Endothelial cell of umbilical vein (primary cell): ENCODE results near the gene ATP6V0C. TPM values are rescaled to one million over a fixed set of nuclear protein-coding genes. Genes with fewer than 3 reads are reported as not detected.

ENCODE experiments used
- BruUV-seq: library from RNA; stranded (reverse); fragments of 400-500 nt; replicated peaks from 2 replicates; lab custom pipeline; 2021; lab: Mats Ljungman, UMichigan
- CTCF ChIA-PET: fragments of 300-600, 350-600 bp; sonication (Branson Sonifier 250); formaldehyde crosslinking; loops from one replicate; lab custom pipeline; 2021; ENCODE audit warnings: antibody characterized with exemption, inconsistent platforms; lab: Charles Lee
- POLR2A ChIA-PET: fragments of 300-600, 350-600 bp; sonication (Branson Sonifier 250); formaldehyde crosslinking; loops from one replicate; lab custom pipeline; 2021; ENCODE audit warnings: antibody characterized with exemption, inconsistent platforms; lab: Charles Lee
- DNase-seq: peaks from one replicate; pipeline ENCODE4 v3.0.0-alpha.2; 2011; ENCODE audit warnings: low read depth, low spot score
- FAIRE-seq: peaks from 2 replicates; lab custom pipeline; 2011; peaks lifted over from hg19 to GRCh38; lab: Jason Lieb, UNC
- H2AFZ ChIP-seq: 2 replicates; pipeline ENCODE4 v1.6.0; 2012; ENCODE audit warnings: low read depth, low read length, control low read depth, inconsistent platforms
- H3K27ac ChIP-seq: 2 replicates; pipeline ENCODE4 v1.5.1; 2011; ENCODE audit warnings: low read depth, mild to moderate bottlenecking, control low read depth, low read length, moderate library complexity; ENCODE audit not compliant: insufficient read depth
- H3K27me3 ChIP-seq, 2 experiments: 2 replicates each; pipeline versions ENCODE4 v1.6.0 to v1.6.1; 2011; ENCODE audit warnings: low read length in 2 of 2, mixed read lengths in 1 of 2; ENCODE audit not compliant: control insufficient read depth in 2 of 2, insufficient read depth in 2 of 2
- H3K36me3 ChIP-seq, 2 experiments: 2 replicates in 1 of 2; 3 replicates in 1 of 2; pipeline ENCODE4 v1.5.1; 2011; ENCODE audit warnings: low read length in 2 of 2, mild to moderate bottlenecking in 1 of 2, moderate library complexity in 1 of 2; ENCODE audit not compliant: control insufficient read depth in 2 of 2, insufficient read depth in 2 of 2; ENCODE audit errors: extremely low read depth in 1 of 2
- H3K4me1 ChIP-seq: 3 replicates; pipeline ENCODE4 v1.5.1; 2011; ENCODE audit warnings: mild to moderate bottlenecking, low read length; ENCODE audit not compliant: control insufficient read depth, insufficient read depth; ENCODE audit errors: extremely low read depth
- H3K4me2 ChIP-seq: 2 replicates; pipeline ENCODE4 v1.6.1; 2011; ENCODE audit warnings: low read length, control low read depth, mixed read lengths; ENCODE audit not compliant: insufficient read depth
- H3K4me3 ChIP-seq, 3 experiments: fragments of 200-600 bp in 1 of 3; sonication (generic), shearing (Covaris generic) in 1 of 3; replicated peaks in 1 of 3; 2 replicates each; pipeline ENCODE4 v1.5.1; 2011 to 2016; ENCODE audit warnings: control low read depth in 3 of 3, low read length in 3 of 3, mild to moderate bottlenecking in 2 of 3, inconsistent platforms in 1 of 3, low read depth in 1 of 3, moderate library complexity in 1 of 3; ENCODE audit not compliant: insufficient read depth in 1 of 3
- H3K79me2 ChIP-seq: 2 replicates; pipeline ENCODE4 v1.6.0; 2012; ENCODE audit warnings: low read length, inconsistent platforms; ENCODE audit not compliant: control insufficient read depth, insufficient read depth
- H3K9ac ChIP-seq: replicated peaks from 2 replicates; pipeline ENCODE3; 2011; ENCODE audit warnings: low read length, control low read depth; ENCODE audit not compliant: insufficient read depth; ENCODE audit errors: extremely low read depth
- H3K9me1 ChIP-seq: replicated peaks from 3 replicates; pipeline ENCODE4 v1.6.0; 2011; ENCODE audit warnings: mild to moderate bottlenecking, low read length; ENCODE audit not compliant: control insufficient read depth, insufficient read depth; ENCODE audit errors: extremely low read depth
- H3K9me3 ChIP-seq: replicated peaks from 2 replicates; pipeline ENCODE4 v1.5.1; 2012; ENCODE audit warnings: low read length, inconsistent platforms; ENCODE audit not compliant: control insufficient read depth, insufficient read depth
- H4K20me1 ChIP-seq: replicated peaks from 2 replicates; pipeline ENCODE3; 2011; ENCODE audit warnings: mild to moderate bottlenecking, low read length; ENCODE audit not compliant: control insufficient read depth, insufficient read depth; ENCODE audit errors: extremely low read depth
- EZH2 ChIP-seq: IDR thresholded peaks from 2 replicates; pipeline ENCODE4 v1.6.1; 2012; ENCODE audit warnings: borderline replicate concordance, low read depth, mild to moderate bottlenecking, moderate library complexity, low read length, inconsistent platforms; ENCODE audit not compliant: severe bottlenecking
- FOS ChIP-seq: IDR thresholded peaks from 2 replicates; pipeline ENCODE4 v1.6.1; 2011; ENCODE audit warnings: mild to moderate bottlenecking, low read length, moderate library complexity, borderline replicate concordance; ENCODE audit not compliant: insufficient read depth
- GATA2 ChIP-seq: IDR thresholded peaks from 2 replicates; pipeline ENCODE4 v1.7.0; 2011; ENCODE audit warnings: low read depth, mild to moderate bottlenecking, moderate library complexity, mixed read lengths, low read length; ENCODE audit not compliant: insufficient read length, insufficient read depth
- JUN ChIP-seq: IDR thresholded peaks from 2 replicates; pipeline ENCODE4 v1.6.1; 2011; ENCODE audit warnings: borderline replicate concordance, low read depth; ENCODE audit not compliant: insufficient read length, insufficient read depth
- MAX ChIP-seq: IDR thresholded peaks from 2 replicates; pipeline ENCODE4 v1.6.1; 2011; ENCODE audit not compliant: insufficient read depth, insufficient read length
- MYC ChIP-seq: IDR thresholded peaks from one replicate; pipeline ENCODE4 v1.6.1; 2011; ENCODE audit warnings: mild to moderate bottlenecking, low read depth, low read length
- POLR2A ChIP-seq: IDR thresholded peaks from 2 replicates; pipeline ENCODE4 v1.6.1; 2012; ENCODE audit warnings: low read depth, mild to moderate bottlenecking, control low read depth, low read length
- POLR2AphosphoS5 ChIP-seq: IDR thresholded peaks from 2 replicates; pipeline ENCODE4 v1.6.1; 2012; ENCODE audit warnings: low read depth, mild to moderate bottlenecking, control low read depth, low read length, moderate library complexity; ENCODE audit not compliant: insufficient read depth
- dilution Hi-C: fragments of 300-500 bp; cut with MboI; formaldehyde crosslinking; loops from one replicate; pipeline ENCODE4 v1.15.0; 2019; ENCODE audit warnings: low sequenced_read_pairs; ENCODE audit not compliant: extremely low pct_ligation_motif_present
- intact Hi-C: fragments of 100-400 bp; cut with micrococcal nuclease; formaldehyde crosslinking; loops from one replicate; pipeline ENCODE4 v1.10.0; 2022
- polyA plus RNA-seq, 4 experiments: library from polyadenylated mRNA; depleted of rRNA in 3 of 4; stranded (reverse) in 3 of 4; unstranded in 1 of 4; fragments of >200 nt; gene quantifications; 2 replicates each; pipeline versions ENCODE4 v1.2.1 to v1.2.3, GENCODE V29; 2011 to 2012; ENCODE audit warnings: missing spikeins in 1 of 4
- total RNA-seq: library from RNA; stranded (reverse); gene quantifications from 2 replicates; pipeline ENCODE4 v1.2.3, GENCODE V29; 2021
- TF ChIP-seq, protein P1 (sequence below), 2 donors: IDR thresholded peaks; 1 replicate in 1 of 2; 2 replicates in 1 of 2; pipeline ENCODE4 v1.5.1; 2011; ENCODE audit warnings: low read length in 2 of 2, mild to moderate bottlenecking in 2 of 2, moderate library complexity in 2 of 2, control low read depth in 1 of 2, inconsistent platforms in 1 of 2, low read depth in 1 of 2; ENCODE audit not compliant: insufficient read depth in 1 of 2; ENCODE audit errors: extremely low read depth in 1 of 2

ATP6V0C gene
- total and polyA plus RNA-seq, 2 donors (not counting 3 experiments of a cell fraction or from before 2014, with no cell fraction given): 146 to 194 TPM

GRCh38 chr16:2508722-2509400 is 4.9 kb upstream of the ATP6V0C start:
- FAIRE-seq (no peak), DNase-seq (no peak)
- Histone ChIP-seq H3K79me2 (peaks cover under 1% of the 10 kb centered on the region), H3K4me2 (no peak overlapping the region), H3K9me1 (no peaks in the 10 kb centered on the region), H4K20me1 (no peaks in the 10 kb centered on the region), H3K4me1 (no peaks in the 10 kb centered on the region), H2AFZ (no peak overlapping the region), H3K27ac (no peak overlapping the region), H3K4me3 (no peak overlapping the region), H3K27me3 (no peaks in the 10 kb centered on the region), H3K36me3 (no peaks in the 10 kb centered on the region), H3K9ac (no peak overlapping the region), H3K9me3 (no peaks in the 10 kb centered on the region)
- intact Hi-C loops (no loop called here), dilution Hi-C loops (no loop called here)
- CTCF ChIA-PET: no interaction called here
- no TSS peak for BruUV-seq
- POLR2A ChIA-PET: no interaction called here
- TF ChIP-seq GATA2 (no peak), FOS (no peak), MYC (no peak), MAX (no peak), EZH2 (no peak), JUN (no peak), POLR2AphosphoS5 (no peak), POLR2A (no peak)
- TF ChIP-seq, protein P1, sequence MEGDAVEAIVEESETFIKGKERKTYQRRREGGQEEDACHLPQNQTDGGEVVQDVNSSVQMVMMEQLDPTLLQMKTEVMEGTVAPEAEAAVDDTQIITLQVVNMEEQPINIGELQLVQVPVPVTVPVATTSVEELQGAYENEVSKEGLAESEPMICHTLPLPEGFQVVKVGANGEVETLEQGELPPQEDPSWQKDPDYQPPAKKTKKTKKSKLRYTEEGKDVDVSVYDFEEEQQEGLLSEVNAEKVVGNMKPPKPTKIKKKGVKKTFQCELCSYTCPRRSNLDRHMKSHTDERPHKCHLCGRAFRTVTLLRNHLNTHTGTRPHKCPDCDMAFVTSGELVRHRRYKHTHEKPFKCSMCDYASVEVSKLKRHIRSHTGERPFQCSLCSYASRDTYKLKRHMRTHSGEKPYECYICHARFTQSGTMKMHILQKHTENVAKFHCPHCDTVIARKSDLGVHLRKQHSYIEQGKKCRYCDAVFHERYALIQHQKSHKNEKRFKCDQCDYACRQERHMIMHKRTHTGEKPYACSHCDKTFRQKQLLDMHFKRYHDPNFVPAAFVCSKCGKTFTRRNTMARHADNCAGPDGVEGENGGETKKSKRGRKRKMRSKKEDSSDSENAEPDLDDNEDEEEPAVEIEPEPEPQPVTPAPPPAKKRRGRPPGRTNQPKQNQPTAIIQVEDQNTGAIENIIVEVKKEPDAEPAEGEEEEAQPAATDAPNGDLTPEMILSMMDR (IDR thresholded peaks at IDR 0.05; ENCODE audit: extremely low read depth in 1 of 2, insufficient read depth in 1 of 2, low read depth in 1 of 2, low read length in 2 of 2): no peak
